Measurements from ENCODE around the gene FAF1.

DNA sequence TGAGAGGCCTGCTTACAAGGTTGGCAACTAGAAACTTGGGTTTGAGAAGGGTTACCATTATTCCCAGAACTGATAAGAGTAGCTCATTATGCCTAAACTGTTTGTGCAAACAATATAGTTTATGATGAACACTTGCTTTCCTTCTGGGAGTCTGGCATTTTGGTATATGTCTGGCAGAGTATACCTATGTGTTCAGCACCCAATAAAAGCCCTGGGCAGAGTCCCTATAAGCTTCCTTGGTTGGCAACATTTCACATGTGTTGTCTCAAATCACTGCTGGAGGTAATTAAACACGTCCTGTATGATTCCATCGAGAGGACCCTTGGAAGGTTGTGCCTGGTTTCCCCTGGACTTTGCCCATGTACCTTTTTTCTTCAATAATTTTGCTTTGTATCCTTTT, 497.1 kb downstream of the FAF1 start:
- no peak for TF ChIP-seq BHLHE40 (IDR thresholded peaks at IDR 0.05; ENCODE audit: borderline replicate concordance)
- TF ChIP-seq FOXK2 (IDR thresholded peaks at IDR 0.05): no peak
- TF ChIP-seq LEF1 (IDR thresholded peaks at IDR 0.05; ENCODE audit: borderline replicate concordance): no peak
